Right kidney (tissue), 1 donor: ENCODE results near the gene PRKAR2B.
"Not testable (repeated sequence)": the region's sequence is repeated elsewhere in the genome, so short reads cannot be mapped to it uniquely, and the experiment has no call there.

Experiments
- DNase-seq: peaks from one replicate; pipeline ENCODE4 v3.0.0-alpha.2; 2016

PRKAR2B gene

GRCh38 chr7:107115762-107116540 is 71.4 kb downstream of the PRKAR2B start:
- no peak for DNase-seq

- no peak for DNase-seq
These were observed 73.8 kb downstream of the PRKAR2B start for GRCh38 chr7:107118109-107118900.

- no peak for DNase-seq
These were observed 75.0 kb downstream of the PRKAR2B start for GRCh38 chr7:107119376-107120105.

- no peak for DNase-seq
These were observed 78.0 kb downstream of the PRKAR2B start for GRCh38 chr7:107122486-107122911.

- DNase-seq, result no peak
These were observed 78.9 kb downstream of the PRKAR2B start for GRCh38 chr7:107123392-107123791.

GRCh38 chr7:107125475-107125874 is 81.0 kb downstream of the PRKAR2B start:
- DNase-seq, result no peak

GRCh38 chr7:107128217-107128616 is 83.7 kb downstream of the PRKAR2B start:
- no peak for DNase-seq

GRCh38 chr7:107128748-107129147 is 84.2 kb downstream of the PRKAR2B start:
- no peak for DNase-seq

GRCh38 chr7:107130487-107131220 is 86.1 kb downstream of the PRKAR2B start:
- DNase-seq, result no peak

- no peak for DNase-seq
These were observed 88.9 kb downstream of the PRKAR2B start for GRCh38 chr7:107133396-107133795.

- DNase-seq, result no peak
These were observed 94.4 kb downstream of the PRKAR2B start for GRCh38 chr7:107138696-107139420.

GRCh38 chr7:107143875-107144274 is 99.4 kb downstream of the PRKAR2B start:
- not testable (repeated sequence) for DNase-seq

GRCh38 chr7:107145067-107145838 is 100.7 kb downstream of the PRKAR2B start:
- DNase-seq, result no peak

- DNase-seq, result no peak
These were observed 103.2 kb downstream of the PRKAR2B start for GRCh38 chr7:107147464-107148393.

- DNase-seq, result no peak
These were observed 104.2 kb downstream of the PRKAR2B start for GRCh38 chr7:107148721-107149120.

- no peak for DNase-seq
These were observed 105.4 kb downstream of the PRKAR2B start for GRCh38 chr7:107149863-107150262.

- DNase-seq, result no peak
These were observed 106.0 kb downstream of the PRKAR2B start for GRCh38 chr7:107150375-107151073.

- no peak for DNase-seq
These were observed 107.0 kb downstream of the PRKAR2B start for GRCh38 chr7:107151538-107151937.

GRCh38 chr7:107152011-107152410 is 107.5 kb downstream of the PRKAR2B start:
- DNase-seq, result no peak
